ENCODE measurements around the gene SPN.

Gene SPN

DNA sequence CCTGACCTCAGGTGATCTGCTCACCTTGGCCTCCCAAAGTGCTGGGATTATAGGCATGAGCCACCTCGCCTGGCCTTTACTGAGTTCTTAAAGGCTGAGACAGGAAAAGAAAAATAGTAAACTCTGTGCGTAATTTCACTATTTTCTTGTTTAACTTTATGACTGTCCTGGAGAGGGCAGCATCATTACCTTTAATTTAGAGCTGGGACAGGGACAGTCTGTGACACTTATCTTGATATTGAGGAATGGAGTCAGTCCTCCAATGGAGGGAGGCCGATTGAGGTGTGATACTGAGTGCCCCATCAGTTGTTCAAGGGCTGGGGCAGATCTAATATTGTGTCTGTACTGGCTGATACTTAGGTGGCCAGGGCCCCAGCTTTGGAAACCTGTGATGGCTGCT, 21.5 kb upstream of the SPN start:
- H3K14ac ChIP-seq (ENCODE audit: low read length): no peak overlapping the region
- H2BK12ac ChIP-seq (ENCODE audit: low read length): no peak overlapping the region
- no peak overlapping the region for H4K12ac ChIP-seq (ENCODE audit: low read depth, low read length)
- H2AK5ac ChIP-seq (ENCODE audit: low read length): no peak overlapping the region
- H3K4me2 ChIP-seq (ENCODE audit: low read length): no peak overlapping the region
- H4K8ac ChIP-seq (ENCODE audit: low read depth, low read length): no peak overlapping the region
- H3K27me3 ChIP-seq (ENCODE audit: insufficient read depth, low read length): no peaks in the 10 kb centered on the region
- H3K4ac ChIP-seq (ENCODE audit: low read depth, low read length): no peak overlapping the region
- no peak overlapping the region for H2BK120ac ChIP-seq (ENCODE audit: insufficient read depth, low read length, poor library complexity)
- no CpG with 5 or more reads among the region's 3 CpGs for WGBS (ENCODE audit: extremely low coverage, insufficient coverage, insufficient read length)
- no peak overlapping the region for H3K9ac ChIP-seq (ENCODE audit: low read length)
- H3K9me3 ChIP-seq (ENCODE audit: insufficient read depth, low read depth, low read length): no peaks in the 10 kb centered on the region
- no peak overlapping the region for H2AFZ ChIP-seq (ENCODE audit: insufficient read depth, low read length, poor library complexity)
- H3K36me3 ChIP-seq (ENCODE audit: control insufficient read depth in 1 of 2, insufficient read depth in 2 of 2, low read length in 2 of 2): no peaks in the 10 kb centered on the region
- peak in 1 of 2 donors; percentile 46 for DNase-seq
- H3K79me1 ChIP-seq (ENCODE audit: low read length): no peaks in the 10 kb centered on the region
- no peaks in the 10 kb centered on the region for H3K79me2 ChIP-seq (ENCODE audit: control insufficient read depth, insufficient read depth, low read length, poor library complexity)
- H3K4me1 ChIP-seq (ENCODE audit: control insufficient read depth in 1 of 2, insufficient read depth in 2 of 2, low read length in 2 of 2): peaks cover 0 to 5% of the 10 kb centered on the region in 2 experiments
- no peak overlapping the region for H3K18ac ChIP-seq (ENCODE audit: low read length)
- no peak overlapping the region for H2BK5ac ChIP-seq (ENCODE audit: low read depth, low read length, poor library complexity)
- H3K4me3 ChIP-seq (ENCODE audit: low read depth, low read length): no peak overlapping the region
- no peak overlapping the region for H4K91ac ChIP-seq (ENCODE audit: low read depth, low read length)
- H3K27ac ChIP-seq (ENCODE audit: low read depth, low read length): no peak overlapping the region
- no peak overlapping the region for H3K23ac ChIP-seq (ENCODE audit: low read length)

DNA sequence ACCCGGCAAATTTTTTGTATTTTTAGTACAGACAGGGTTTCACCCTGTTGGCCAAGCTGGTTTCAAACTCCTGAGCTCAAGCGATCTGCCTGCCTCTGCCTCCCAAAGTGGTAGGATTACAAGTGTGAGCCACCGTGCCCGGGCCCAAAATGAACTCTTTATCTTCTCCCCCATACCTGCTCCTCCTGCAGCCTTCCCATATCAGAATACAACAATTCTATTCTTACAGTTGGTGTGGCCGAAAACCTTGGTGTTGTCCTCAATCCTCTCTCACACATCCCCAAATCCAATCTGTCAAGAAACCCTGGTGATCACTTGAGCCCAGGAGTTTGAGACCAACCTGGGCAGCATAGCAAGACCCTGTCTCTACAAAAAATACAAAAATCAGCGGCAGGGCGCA, 19.5 kb upstream of the SPN start:
- Histone ChIP-seq H3K79me2 (ENCODE audit: control insufficient read depth, insufficient read depth, low read length, poor library complexity) (no peaks in the 10 kb centered on the region), H3K4ac (ENCODE audit: low read depth, low read length) (no peak overlapping the region), H3K36me3 (ENCODE audit: control insufficient read depth in 1 of 2, insufficient read depth in 2 of 2, low read length in 2 of 2) (no peaks in the 10 kb centered on the region), H3K4me2 (ENCODE audit: low read length) (no peak overlapping the region), H2BK12ac (ENCODE audit: low read length) (no peak overlapping the region), H3K4me3 (ENCODE audit: low read depth, low read length) (no peak overlapping the region), H2AK5ac (ENCODE audit: low read length) (no peak overlapping the region), H3K4me1 (ENCODE audit: control insufficient read depth in 1 of 2, insufficient read depth in 2 of 2, low read length in 2 of 2) (peaks cover 0 to 5% of the 10 kb centered on the region in 2 experiments), H3K23ac (ENCODE audit: low read length) (no peak overlapping the region), H3K27me3 (ENCODE audit: insufficient read depth, low read length) (no peaks in the 10 kb centered on the region), H4K8ac (ENCODE audit: low read depth, low read length) (no peak overlapping the region), H2AFZ (ENCODE audit: insufficient read depth, low read length, poor library complexity) (no peak overlapping the region), H3K14ac (ENCODE audit: low read length) (no peak overlapping the region), H3K9me3 (ENCODE audit: insufficient read depth, low read depth, low read length) (no peaks in the 10 kb centered on the region), H2BK120ac (ENCODE audit: insufficient read depth, low read length, poor library complexity) (no peak overlapping the region), H3K18ac (ENCODE audit: low read length) (no peak overlapping the region), H4K91ac (ENCODE audit: low read depth, low read length) (no peak overlapping the region), H2BK5ac (ENCODE audit: low read depth, low read length, poor library complexity) (no peak overlapping the region), H3K27ac (ENCODE audit: low read depth, low read length) (no peak overlapping the region), H4K12ac (ENCODE audit: low read depth, low read length) (no peak overlapping the region), H3K79me1 (ENCODE audit: low read length) (no peaks in the 10 kb centered on the region), H3K9ac (ENCODE audit: low read length) (no peak overlapping the region)
- DNase-seq: no peak
- WGBS (ENCODE audit: extremely low coverage, insufficient coverage, insufficient read length): no CpG with 5 or more reads among the region's 7 CpGs

DNA sequence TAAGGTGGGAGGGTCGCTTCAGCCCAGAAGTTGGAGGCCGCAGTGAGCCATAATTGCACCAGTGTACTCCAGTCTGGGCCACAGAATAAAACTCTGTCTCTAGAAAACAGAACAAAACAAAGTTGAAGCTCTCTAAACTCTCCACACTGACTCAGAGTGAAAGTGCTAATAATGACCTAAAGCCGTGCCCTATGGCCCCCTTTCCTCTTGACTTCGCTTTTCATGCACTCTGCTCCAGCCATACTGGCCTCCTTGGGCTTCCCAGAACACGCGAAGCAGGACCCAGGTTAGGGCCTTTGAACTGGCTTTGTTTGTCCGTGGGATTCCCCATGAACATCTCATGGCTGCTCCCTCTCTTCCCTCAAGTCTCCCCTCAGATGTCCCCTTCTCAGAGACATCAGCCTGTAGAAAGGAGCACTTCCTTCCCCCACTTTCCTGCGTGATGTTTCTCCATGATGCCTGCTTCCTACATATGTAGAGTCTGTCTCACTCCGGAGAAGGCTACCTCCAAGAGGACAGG, 18.6 kb upstream of the SPN start:
- Histone ChIP-seq H3K23ac (ENCODE audit: low read length) (no peak overlapping the region), H3K27me3 (ENCODE audit: insufficient read depth, low read length) (no peaks in the 10 kb centered on the region), H3K36me3 (ENCODE audit: control insufficient read depth in 1 of 2, insufficient read depth in 2 of 2, low read length in 2 of 2) (no peaks in the 10 kb centered on the region), H3K4me3 (ENCODE audit: low read depth, low read length) (no peak overlapping the region), H4K91ac (ENCODE audit: low read depth, low read length) (peak overlapping the region; percentile 67), H3K79me2 (ENCODE audit: control insufficient read depth, insufficient read depth, low read length, poor library complexity) (no peaks in the 10 kb centered on the region), H2AK5ac (ENCODE audit: low read length) (no peak overlapping the region), H2BK12ac (ENCODE audit: low read length) (peak overlapping the region; percentile 92), H3K27ac (ENCODE audit: low read depth, low read length) (no peak overlapping the region), H3K4ac (ENCODE audit: low read depth, low read length) (no peak overlapping the region), H3K4me1 (ENCODE audit: control insufficient read depth in 1 of 2, insufficient read depth in 2 of 2, low read length in 2 of 2) (peaks cover 0 to 5% of the 10 kb centered on the region in 2 experiments), H2BK5ac (ENCODE audit: low read depth, low read length, poor library complexity) (no peak overlapping the region), H2BK120ac (ENCODE audit: insufficient read depth, low read length, poor library complexity) (no peak overlapping the region), H3K79me1 (ENCODE audit: low read length) (no peaks in the 10 kb centered on the region), H3K4me2 (ENCODE audit: low read length) (no peak overlapping the region), H2AFZ (ENCODE audit: insufficient read depth, low read length, poor library complexity) (no peak overlapping the region), H4K12ac (ENCODE audit: low read depth, low read length) (peak overlapping the region; percentile 7), H3K14ac (ENCODE audit: low read length) (no peak overlapping the region), H3K9ac (ENCODE audit: low read length) (no peak overlapping the region), H3K9me3 (ENCODE audit: insufficient read depth, low read depth, low read length) (no peaks in the 10 kb centered on the region), H3K18ac (ENCODE audit: low read length) (no peak overlapping the region), H4K8ac (ENCODE audit: low read depth, low read length) (peak overlapping the region; percentile 55)
- WGBS (ENCODE audit: extremely low coverage, insufficient coverage, insufficient read length): no CpG with 5 or more reads among the region's 9 CpGs
- peak in 1 of 2 donors; percentile 15 for DNase-seq

DNA sequence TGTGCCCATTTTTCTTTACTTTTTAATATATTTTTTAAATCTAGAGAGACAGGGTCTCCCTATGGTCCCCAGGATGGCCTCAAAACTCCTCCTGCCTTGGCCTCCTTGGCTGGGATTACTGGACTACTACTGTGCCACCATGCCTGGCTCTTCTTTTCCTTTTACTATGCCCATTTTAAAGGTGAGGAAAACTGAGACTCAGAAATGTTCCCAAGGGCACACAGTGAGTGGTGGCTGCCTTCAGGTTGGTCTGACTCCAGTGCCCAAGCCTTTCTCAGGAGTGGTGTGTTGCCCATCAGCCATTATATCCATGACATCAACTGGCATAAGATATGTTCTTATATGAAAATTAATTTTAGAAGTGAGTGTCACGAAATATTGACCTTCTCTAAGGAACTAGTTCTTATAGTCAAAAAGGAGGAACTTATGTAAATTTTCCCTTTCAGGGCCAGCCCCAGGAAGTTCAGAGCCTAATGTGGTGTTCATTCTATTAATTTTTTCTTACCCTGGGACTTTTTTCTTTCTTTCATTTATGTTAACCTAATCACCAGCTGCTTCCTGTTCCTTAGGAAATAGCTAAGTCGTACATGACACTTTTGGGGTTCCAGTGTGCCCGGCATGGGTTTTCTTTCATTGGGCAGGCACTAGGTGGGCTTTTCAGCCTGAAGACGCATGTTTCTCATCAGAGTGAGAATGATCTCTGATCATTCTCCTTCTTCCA, 17.9 kb upstream of the SPN start:
- Histone ChIP-seq H3K23ac (ENCODE audit: low read length) (no peak overlapping the region), H2BK12ac (ENCODE audit: low read length) (no peak overlapping the region), H3K9ac (ENCODE audit: low read length) (no peak overlapping the region), H3K9me3 (ENCODE audit: insufficient read depth, low read depth, low read length) (no peaks in the 10 kb centered on the region), H3K4ac (ENCODE audit: low read depth, low read length) (no peak overlapping the region), H3K27ac (ENCODE audit: low read depth, low read length) (no peak overlapping the region), H2AFZ (ENCODE audit: insufficient read depth, low read length, poor library complexity) (no peak overlapping the region), H3K36me3 (ENCODE audit: control insufficient read depth in 1 of 2, insufficient read depth in 2 of 2, low read length in 2 of 2) (no peaks in the 10 kb centered on the region), H3K4me1 (ENCODE audit: control insufficient read depth in 1 of 2, insufficient read depth in 2 of 2, low read length in 2 of 2) (peaks cover 0 to 5% of the 10 kb centered on the region in 2 experiments), H2BK120ac (ENCODE audit: insufficient read depth, low read length, poor library complexity) (no peak overlapping the region), H4K8ac (ENCODE audit: low read depth, low read length) (no peak overlapping the region), H3K18ac (ENCODE audit: low read length) (no peak overlapping the region), H3K4me2 (ENCODE audit: low read length) (no peak overlapping the region), H3K79me2 (ENCODE audit: control insufficient read depth, insufficient read depth, low read length, poor library complexity) (no peaks in the 10 kb centered on the region), H3K27me3 (ENCODE audit: insufficient read depth, low read length) (no peaks in the 10 kb centered on the region), H4K12ac (ENCODE audit: low read depth, low read length) (no peak overlapping the region), H3K79me1 (ENCODE audit: low read length) (no peaks in the 10 kb centered on the region), H2BK5ac (ENCODE audit: low read depth, low read length, poor library complexity) (no peak overlapping the region), H4K91ac (ENCODE audit: low read depth, low read length) (no peak overlapping the region), H3K4me3 (ENCODE audit: low read depth, low read length) (no peak overlapping the region), H3K14ac (ENCODE audit: low read length) (no peak overlapping the region), H2AK5ac (ENCODE audit: low read length) (no peak overlapping the region)
- no CpG with 5 or more reads among the region's 4 CpGs for WGBS (ENCODE audit: extremely low coverage, insufficient coverage, insufficient read length)
- DNase-seq: peak in 1 of 2 donors; percentile 10

Measured in trophoblast cell (in vitro differentiated cells and primary cell).